ENCODE data around the gene PGM2L1.
"Not testable (repeated sequence)": the region's sequence is repeated elsewhere in the genome, so short reads cannot be mapped to it uniquely, and the experiment has no call there.

PGM2L1 gene

GRCh38 chr11:74371269-74372052 lies 26.8 kb downstream of the PGM2L1 start:
- H3K27ac ChIP-seq, result no peak overlapping the region
- ChIA-PET CTCF (interaction anchor here (1.1 kb wide), 2 partner anchors 10 to 18 kb away, joined by 4 to 5 read pairs; no protein-coding TSS in a partner anchor), POLR2A (ENCODE audit: low non-redundant PET) (no interaction called here)
- peak; percentile 38 for DNase-seq (ENCODE audit: low spot score)
- no peak for TF ChIP-seq CTCF (conservative IDR thresholded peaks at IDR 0.05; ENCODE audit: low read depth)

- POLR2A ChIA-PET (ENCODE audit: low non-redundant PET), result no interaction called here
- H3K27ac ChIP-seq, result no peak overlapping the region
- no peak for TF ChIP-seq CTCF (conservative IDR thresholded peaks at IDR 0.05; ENCODE audit: low read depth)
- CTCF ChIA-PET, result no interaction called here
- DNase-seq (ENCODE audit: low spot score), result no peak
These were observed 28.1 kb downstream of the PGM2L1 start for GRCh38 chr11:74370123-74370522.

GRCh38 chr11:74367881-74368280 lies 30.4 kb downstream of the PGM2L1 start:
- DNase-seq (ENCODE audit: low spot score), result no peak
- ChIA-PET CTCF (no interaction called here), POLR2A (ENCODE audit: low non-redundant PET) (no interaction called here)
- TF ChIP-seq CTCF (conservative IDR thresholded peaks at IDR 0.05; ENCODE audit: low read depth), result no peak
- no peak overlapping the region for H3K27ac ChIP-seq

GRCh38 chr11:74366576-74366975 lies 31.7 kb downstream of the PGM2L1 start:
- ChIA-PET POLR2A (ENCODE audit: low non-redundant PET) (no interaction called here), CTCF (no interaction called here)
- no peak overlapping the region for H3K27ac ChIP-seq
- DNase-seq (ENCODE audit: low spot score), result no peak
- no peak for TF ChIP-seq CTCF (conservative IDR thresholded peaks at IDR 0.05; ENCODE audit: low read depth)

- POLR2A ChIA-PET (ENCODE audit: low non-redundant PET); DNase-seq (ENCODE audit: low spot score); CTCF ChIA-PET; H3K27ac ChIP-seq: not testable (repeated sequence)
These were observed 32.4 kb downstream of the PGM2L1 start for GRCh38 chr11:74365805-74366204.

GRCh38 chr11:74357449-74357848 lies 40.8 kb downstream of the PGM2L1 start:
- TF ChIP-seq CTCF (conservative IDR thresholded peaks at IDR 0.05; ENCODE audit: low read depth), result no peak
- CTCF ChIA-PET, result no interaction called here

GRCh38 chr11:74355626-74356025 lies 42.6 kb downstream of the PGM2L1 start:
- no peak for DNase-seq (ENCODE audit: low spot score)
- no peak overlapping the region for H3K27ac ChIP-seq
- TF ChIP-seq CTCF (conservative IDR thresholded peaks at IDR 0.05; ENCODE audit: low read depth), result no peak
- POLR2A ChIA-PET (ENCODE audit: low non-redundant PET), result no interaction called here
- CTCF ChIA-PET, result interaction anchor here (0.7 kb wide), 1 partner anchor 27 kb away, joined by 3 read pairs; no protein-coding TSS in a partner anchor

More at GRCh38 chr11:74357449-74357848, 40.8 kb downstream of the PGM2L1 start:
- no peak overlapping the region for H3K27ac ChIP-seq
- DNase-seq (ENCODE audit: low spot score), result no peak
- POLR2A ChIA-PET (ENCODE audit: low non-redundant PET), result no interaction called here

Data from RWPE1 (cell line).